ENCODE measurements around the gene OR2T6.
"Not testable (repeated sequence)": the region's sequence is repeated elsewhere in the genome, so short reads cannot be mapped to it uniquely, and the experiment has no call there.

Gene OR2T6

DNA sequence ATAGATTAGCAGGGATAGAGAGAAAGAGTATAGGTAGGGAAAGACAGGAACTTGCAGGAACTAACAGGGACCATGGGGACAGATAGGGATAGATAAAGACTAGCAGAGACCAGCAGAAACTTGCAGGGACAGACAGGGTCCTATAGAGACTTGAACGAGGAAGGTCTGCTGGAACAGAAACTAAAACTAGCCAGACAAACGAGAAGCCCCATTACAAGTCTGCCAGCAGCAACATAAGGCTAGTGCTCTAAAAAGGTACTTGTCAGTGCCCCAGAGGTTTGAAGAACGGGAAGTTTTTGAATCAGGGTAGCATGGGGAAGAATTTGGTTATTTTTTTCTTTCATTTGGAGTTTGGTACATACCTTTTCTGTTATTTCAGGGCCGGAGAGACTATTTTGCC, 56.7 kb downstream of the OR2T6 start:
- in situ Hi-C loops (cut with HindIII; ENCODE audit: low sequenced_read_pairs) = not testable (repeated sequence)

DNA sequence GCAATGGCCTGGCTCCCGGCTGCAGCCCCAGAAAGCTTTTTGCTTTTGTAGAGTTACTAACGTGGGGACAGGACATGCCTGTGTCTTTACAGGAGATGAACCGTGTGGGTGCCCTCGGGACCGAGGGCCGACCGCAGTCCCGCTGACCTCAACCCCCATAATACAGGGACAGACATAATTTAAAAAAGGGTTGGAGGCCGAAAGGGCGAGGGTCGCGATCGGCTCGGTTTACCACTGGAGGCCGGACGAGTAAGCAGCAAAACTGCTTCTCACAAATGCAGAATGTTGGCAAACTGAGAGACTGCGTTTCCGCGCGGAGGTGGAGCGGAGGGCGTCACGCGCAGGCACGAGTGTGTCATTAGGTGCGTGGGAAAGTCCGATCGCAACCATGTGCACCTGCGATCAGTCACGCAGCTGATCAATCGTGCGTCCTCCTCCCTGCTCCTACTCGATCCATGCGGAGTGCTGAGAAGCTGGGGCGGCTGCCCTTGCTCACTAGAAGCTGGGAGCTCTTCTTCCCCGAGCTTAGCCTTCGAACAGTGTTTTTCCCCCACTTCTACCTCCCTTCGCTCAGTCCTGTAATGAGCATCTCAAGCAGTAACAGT, 58.4 kb downstream of the OR2T6 start:
- in situ Hi-C loops (cut with HindIII; ENCODE audit: low sequenced_read_pairs) = not testable (repeated sequence)

- in situ Hi-C loops (cut with HindIII; ENCODE audit: low sequenced_read_pairs) = not testable (repeated sequence)
Measured at GRCh38 chr1:248434913-248435312, 59.4 kb downstream of the OR2T6 start.

DNA sequence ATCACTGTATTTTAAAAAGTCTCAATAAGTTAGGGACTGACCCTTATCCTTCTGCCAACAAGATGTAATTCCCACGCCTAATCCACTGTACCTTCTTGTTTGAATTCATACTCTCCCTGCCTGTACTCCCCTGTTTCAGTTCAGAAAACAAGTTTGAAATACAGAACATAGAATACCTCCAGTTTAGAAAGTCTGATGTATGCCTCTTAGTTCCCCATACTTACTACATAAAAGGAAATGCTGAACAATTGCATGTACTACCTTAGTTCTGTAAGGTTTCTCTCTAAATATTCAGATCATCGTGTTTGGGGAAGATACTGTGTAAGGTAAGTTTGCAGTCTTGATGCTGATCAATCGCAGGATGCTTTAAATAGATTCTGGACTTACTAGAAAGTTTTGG, 60.8 kb downstream of the OR2T6 start:
- in situ Hi-C loops (cut with HindIII; ENCODE audit: low sequenced_read_pairs) = not testable (repeated sequence)

DNA sequence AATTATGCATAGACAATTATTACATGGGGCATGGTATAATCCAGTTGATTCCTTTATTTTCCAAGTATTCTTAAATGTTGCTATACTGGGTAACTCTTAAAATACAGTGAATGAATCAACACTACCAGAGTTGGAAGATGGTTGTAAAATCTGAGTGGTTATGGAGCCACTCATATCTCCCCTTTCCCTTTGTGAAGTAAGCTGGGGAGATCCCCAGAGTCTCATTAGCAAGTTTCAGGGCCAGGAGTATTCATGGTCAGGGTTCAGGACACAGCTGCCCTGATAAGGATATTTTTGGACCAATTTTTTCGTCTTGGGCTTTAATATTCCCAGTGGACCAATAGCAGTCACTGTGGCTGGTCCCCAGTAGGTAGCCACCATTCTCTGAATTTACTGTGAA, 63.1 kb downstream of the OR2T6 start:
- in situ Hi-C loops (cut with HindIII; ENCODE audit: low sequenced_read_pairs) = not testable (repeated sequence)

DNA sequence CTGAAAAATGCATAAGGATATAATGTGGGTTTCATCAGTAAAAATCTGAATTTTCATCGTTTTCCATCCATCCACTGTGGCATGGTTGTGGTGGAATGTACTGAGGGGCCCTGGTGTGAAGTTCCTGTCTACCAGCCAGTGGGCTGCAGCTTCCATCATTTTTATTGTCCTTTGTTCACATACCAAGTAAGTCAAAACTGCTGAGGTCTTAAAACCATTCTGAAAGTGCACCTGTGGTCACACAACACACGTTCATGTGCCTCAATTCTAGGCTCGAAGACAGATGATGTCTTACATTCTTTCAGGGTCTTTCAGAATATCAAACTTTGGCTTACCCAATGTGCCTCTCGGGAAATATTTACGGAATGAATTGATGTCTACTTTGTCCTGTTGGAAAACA, 63.7 kb downstream of the OR2T6 start:
- in situ Hi-C loops (cut with HindIII; ENCODE audit: low sequenced_read_pairs) = not testable (repeated sequence)

Measured in DLD1 (cell line).